Activated naive CD8-positive, alpha-beta T cell treated with anti-CD3 and anti-CD28 coated beads for 36 hours (primary cell): ENCODE results near the gene LTBP2. TPM values are rescaled to one million over a fixed set of nuclear protein-coding genes. Genes with fewer than 3 reads are reported as not detected.

Experiments
- DNase-seq: peaks from one replicate; pipeline ENCODE4 v3.0.0; 2021
- H3K27ac Mint-ChIP-seq: one replicate; pipeline ENCODE4 v1.8.0; 2022; ENCODE audit warnings: mild to moderate bottlenecking, moderate library complexity, mixed read lengths
- H3K27me3 Mint-ChIP-seq: one replicate; pipeline ENCODE4 v1.8.0; 2022; ENCODE audit warnings: mild to moderate bottlenecking, mixed read lengths
- H3K36me3 Mint-ChIP-seq: one replicate; pipeline ENCODE4 v1.8.0; 2021; ENCODE audit warnings: mild to moderate bottlenecking, mixed read lengths
- H3K4me1 Mint-ChIP-seq: one replicate; pipeline ENCODE4 v1.8.0; 2021; ENCODE audit warnings: mixed read lengths
- H3K4me3 Mint-ChIP-seq: one replicate; pipeline ENCODE4 v1.8.0; 2022; ENCODE audit warnings: mild to moderate bottlenecking, moderate library complexity, mixed read lengths
- H3K9me3 Mint-ChIP-seq: one replicate; pipeline ENCODE4 v1.8.0; 2022; ENCODE audit warnings: mixed read lengths
- total RNA-seq, 2 experiments: library from RNA; stranded (reverse); gene quantifications; one replicate each; pipeline ENCODE4 v1.2.3, GENCODE V29; 2021

Gene LTBP2
- total RNA-seq, 2 experiments from 2014 or later, result 0.06 to 0.10 TPM

- H3K4me1 Mint-ChIP-seq, result peaks cover 10% of the 10 kb centered on the region
- peaks cover 28% of the 10 kb centered on the region for H3K27me3 Mint-ChIP-seq
- no peaks in the 10 kb centered on the region for H3K9me3 Mint-ChIP-seq
- no peak for DNase-seq
- no peak overlapping the region for H3K4me3 Mint-ChIP-seq
- H3K36me3 Mint-ChIP-seq, result no peaks in the 10 kb centered on the region
- H3K27ac Mint-ChIP-seq, result no peak overlapping the region
Observed at GRCh38 chr14:74568380-74568649, 43.7 kb downstream of the LTBP2 start.

DNA sequence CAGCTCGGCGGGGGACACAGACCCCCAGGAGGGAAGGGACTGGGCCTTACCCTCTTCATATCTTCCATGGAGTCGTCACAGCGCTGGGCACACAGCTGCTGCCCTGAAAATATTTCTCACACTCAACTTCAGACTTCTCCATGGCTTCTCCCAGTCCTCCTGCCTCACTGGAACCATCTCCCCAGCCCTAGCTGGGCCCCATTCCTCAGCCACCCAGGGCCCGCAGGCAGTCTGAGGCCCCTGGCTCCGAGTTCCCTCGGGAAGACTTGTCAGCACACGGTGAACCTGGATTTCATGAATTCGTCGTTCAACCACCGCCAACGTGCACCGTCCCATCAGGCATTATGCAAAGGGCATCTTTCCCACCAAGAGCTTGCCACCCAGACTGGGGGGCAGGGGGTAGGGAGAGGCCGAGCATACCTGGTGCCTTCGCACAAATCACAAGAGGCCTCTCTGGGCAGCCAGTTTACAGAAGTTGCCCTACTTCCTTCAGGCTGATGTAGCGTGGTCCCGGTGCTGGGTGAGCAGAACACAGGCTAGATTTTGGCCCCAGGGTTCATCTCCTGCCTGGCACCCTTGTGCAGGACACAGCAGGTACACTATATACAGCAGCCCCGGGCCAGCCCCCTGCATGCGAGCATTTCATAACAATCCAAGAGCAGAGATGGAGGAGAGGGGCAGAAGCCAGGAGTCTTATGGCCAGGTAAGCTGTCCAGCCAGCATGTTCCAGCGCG is 44.2 kb downstream of the LTBP2 start:
- Mint-ChIP-seq H3K27ac (no peak overlapping the region), H3K9me3 (no peaks in the 10 kb centered on the region), H3K4me3 (no peak overlapping the region), H3K4me1 (peaks cover 10% of the 10 kb centered on the region), H3K27me3 (peaks cover 24% of the 10 kb centered on the region), H3K36me3 (no peaks in the 10 kb centered on the region)
- DNase-seq, result no peak

- no peak for DNase-seq
- no peak overlapping the region for H3K4me3 Mint-ChIP-seq
- peaks cover 19% of the 10 kb centered on the region for H3K27me3 Mint-ChIP-seq
- no peaks in the 10 kb centered on the region for H3K36me3 Mint-ChIP-seq
- peaks cover 4% of the 10 kb centered on the region for H3K4me1 Mint-ChIP-seq
- no peak overlapping the region for H3K27ac Mint-ChIP-seq
- H3K9me3 Mint-ChIP-seq, result no peaks in the 10 kb centered on the region
Observed at GRCh38 chr14:74567219-74567618, 44.8 kb downstream of the LTBP2 start.

DNA sequence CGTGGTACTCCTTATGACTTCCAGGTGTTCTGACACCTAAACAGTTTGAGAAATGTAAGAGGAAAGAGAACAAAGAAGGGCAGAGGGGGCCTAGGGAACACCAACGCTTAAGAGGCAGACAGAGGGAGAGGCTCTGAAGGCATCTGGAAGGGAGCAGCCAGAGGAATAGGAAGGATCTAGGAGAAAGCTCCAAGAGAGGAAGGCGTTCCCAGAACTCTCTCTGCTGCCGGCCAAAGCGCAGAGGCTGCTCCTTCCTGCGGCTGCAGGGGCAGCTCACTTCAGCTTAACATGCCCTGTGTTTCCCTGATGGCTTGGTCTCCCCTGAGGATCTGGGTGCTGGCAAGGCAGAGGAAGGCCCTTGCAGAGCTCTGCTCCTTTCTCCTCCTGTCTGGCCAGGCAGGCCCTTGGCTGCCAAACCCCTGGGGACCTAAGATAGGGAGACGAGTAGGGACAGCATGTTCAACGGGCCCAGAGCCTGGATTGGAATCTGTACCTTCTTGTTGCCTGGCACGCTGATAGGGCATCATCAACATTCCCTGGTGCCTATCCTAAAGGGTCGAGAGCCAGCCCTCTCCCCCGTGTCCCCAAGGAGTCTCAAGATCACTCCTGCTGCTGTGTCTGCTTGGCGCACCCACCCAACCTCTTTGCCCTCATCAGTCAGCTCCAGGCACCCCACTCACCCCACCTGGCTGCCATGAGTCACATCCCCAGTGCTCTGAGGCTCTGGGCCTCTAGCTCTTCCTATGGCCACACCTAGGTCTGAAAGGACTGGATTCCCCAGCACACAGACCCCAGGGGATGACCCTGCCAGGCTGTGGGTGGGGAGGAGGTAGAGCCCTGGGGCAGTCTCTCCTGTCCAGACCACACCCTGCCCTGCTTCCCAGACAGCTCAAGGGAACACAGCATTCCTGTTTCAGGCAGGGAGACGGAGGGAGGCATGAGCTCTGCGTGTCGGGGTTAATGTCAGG is 45.6 kb downstream of the LTBP2 start:
- Mint-ChIP-seq H3K4me1 (no peaks in the 10 kb centered on the region), H3K27me3 (peaks cover 12% of the 10 kb centered on the region), H3K36me3 (no peaks in the 10 kb centered on the region), H3K27ac (no peak overlapping the region), H3K9me3 (no peaks in the 10 kb centered on the region), H3K4me3 (no peak overlapping the region)
- DNase-seq, result no peak

DNA sequence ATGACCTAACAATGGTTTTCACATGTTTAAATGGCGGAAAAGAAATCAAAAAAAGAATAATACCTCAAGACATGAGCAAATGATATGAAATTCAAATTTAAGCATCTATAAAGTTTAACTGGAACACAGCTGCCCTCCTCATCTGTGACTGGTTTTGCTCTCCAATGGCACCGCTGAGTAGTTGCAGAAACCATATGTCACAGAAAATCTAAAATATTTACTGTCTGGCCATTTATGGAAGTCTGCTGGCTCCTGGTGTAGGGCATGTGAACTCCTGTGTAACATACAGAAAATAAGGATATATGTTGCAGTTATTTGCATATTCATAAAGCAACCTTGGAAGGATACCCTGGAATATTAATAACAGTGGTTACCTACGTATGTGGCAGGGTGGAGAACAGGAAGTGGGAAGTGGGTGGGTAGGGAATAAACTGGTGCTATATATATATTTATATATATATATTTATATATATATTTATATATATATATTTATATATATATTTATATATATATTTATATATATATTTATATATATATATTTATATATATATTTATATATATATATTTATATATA is 48.4 kb downstream of the LTBP2 start:
- H3K4me1 Mint-ChIP-seq, result no peaks in the 10 kb centered on the region
- no peak overlapping the region for H3K27ac Mint-ChIP-seq
- H3K36me3 Mint-ChIP-seq, result no peaks in the 10 kb centered on the region
- H3K9me3 Mint-ChIP-seq, result no peaks in the 10 kb centered on the region
- no peak for DNase-seq
- H3K27me3 Mint-ChIP-seq, result no peaks in the 10 kb centered on the region
- no peak overlapping the region for H3K4me3 Mint-ChIP-seq

- Mint-ChIP-seq H3K4me1 (no peaks in the 10 kb centered on the region), H3K4me3 (no peak overlapping the region), H3K27me3 (no peaks in the 10 kb centered on the region), H3K27ac (no peak overlapping the region), H3K36me3 (no peaks in the 10 kb centered on the region), H3K9me3 (no peaks in the 10 kb centered on the region)
- no peak for DNase-seq
Observed at GRCh38 chr14:74563233-74563585, 48.8 kb downstream of the LTBP2 start.

- Mint-ChIP-seq H3K4me1 (no peaks in the 10 kb centered on the region), H3K9me3 (no peaks in the 10 kb centered on the region), H3K27ac (no peak overlapping the region), H3K36me3 (no peaks in the 10 kb centered on the region), H3K4me3 (no peak overlapping the region), H3K27me3 (no peaks in the 10 kb centered on the region)
- DNase-seq, result no peak
Observed at GRCh38 chr14:74562515-74563232, 49.4 kb downstream of the LTBP2 start.

DNA sequence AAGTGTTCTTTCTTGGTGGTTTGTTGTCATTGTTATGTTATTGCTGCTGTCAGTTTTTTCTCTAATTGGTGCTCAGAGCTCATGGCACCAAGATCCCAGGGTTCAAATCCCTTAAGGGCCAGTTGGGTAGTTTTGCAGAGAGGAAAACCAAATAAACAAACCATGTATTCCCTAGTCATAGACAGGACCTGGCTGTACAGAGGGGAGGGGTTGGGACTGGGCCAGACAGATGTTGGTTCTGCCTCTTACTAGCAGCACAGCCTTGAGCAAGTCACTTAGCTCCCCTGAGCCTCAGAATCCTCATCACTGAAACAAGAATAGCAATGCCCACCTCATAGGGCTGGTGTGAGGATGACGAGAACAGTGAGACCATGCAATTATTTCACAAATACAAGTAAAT is 53.4 kb downstream of the LTBP2 start:
- no peaks in the 10 kb centered on the region for H3K9me3 Mint-ChIP-seq
- H3K27ac Mint-ChIP-seq, result no peak overlapping the region
- no peak overlapping the region for H3K4me3 Mint-ChIP-seq
- no peaks in the 10 kb centered on the region for H3K36me3 Mint-ChIP-seq
- no peaks in the 10 kb centered on the region for H3K27me3 Mint-ChIP-seq
- H3K4me1 Mint-ChIP-seq, result no peaks in the 10 kb centered on the region
- no peak for DNase-seq

- no peaks in the 10 kb centered on the region for H3K4me1 Mint-ChIP-seq
- no peaks in the 10 kb centered on the region for H3K36me3 Mint-ChIP-seq
- H3K27me3 Mint-ChIP-seq, result no peaks in the 10 kb centered on the region
- H3K4me3 Mint-ChIP-seq, result no peak overlapping the region
- DNase-seq, result no peak
- H3K9me3 Mint-ChIP-seq, result no peaks in the 10 kb centered on the region
- no peak overlapping the region for H3K27ac Mint-ChIP-seq
Observed at GRCh38 chr14:74557691-74558090, 54.3 kb downstream of the LTBP2 start.

DNA sequence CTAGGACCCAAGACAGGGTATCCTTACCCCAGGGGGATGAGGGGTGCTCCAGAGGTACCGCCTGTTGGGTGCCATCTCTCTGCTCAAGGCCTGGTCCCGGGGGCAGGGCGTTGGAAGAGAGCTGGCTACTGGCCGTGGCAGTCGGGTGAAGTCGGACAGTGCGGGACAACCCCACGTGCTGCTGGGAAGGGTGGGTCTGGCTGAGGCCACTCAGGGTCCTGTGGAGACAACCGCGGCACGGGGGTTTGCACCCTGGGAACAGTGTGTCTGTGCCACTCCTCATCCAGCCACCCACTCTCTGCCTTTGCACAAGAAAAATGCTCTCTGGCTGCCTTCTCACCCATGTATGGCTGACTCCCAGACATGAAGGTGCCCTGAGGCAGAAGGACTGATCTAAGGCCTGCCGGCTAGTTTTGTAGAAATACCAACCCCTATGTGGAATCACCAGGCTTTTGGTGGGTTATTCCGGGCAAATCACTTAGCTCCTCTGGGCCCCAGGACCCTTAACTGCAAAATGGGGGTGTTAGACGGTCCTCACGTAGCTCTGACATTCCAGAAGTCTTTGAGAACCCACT is 56.5 kb downstream of the LTBP2 start:
- H3K9me3 Mint-ChIP-seq, result no peaks in the 10 kb centered on the region
- H3K4me1 Mint-ChIP-seq, result no peaks in the 10 kb centered on the region

GRCh38 chr14:74554742-74555362 is 57.2 kb downstream of the LTBP2 start:
- Mint-ChIP-seq H3K27me3 (no peaks in the 10 kb centered on the region), H3K36me3 (no peaks in the 10 kb centered on the region), H3K9me3 (no peaks in the 10 kb centered on the region), H3K4me3 (no peak overlapping the region), H3K4me1 (no peaks in the 10 kb centered on the region), H3K27ac (no peak overlapping the region)
- DNase-seq, result no peak

More for the DNA sequence above, 56.5 kb downstream of the LTBP2 start:
- Mint-ChIP-seq H3K27me3 (no peaks in the 10 kb centered on the region), H3K36me3 (no peaks in the 10 kb centered on the region), H3K4me3 (no peak overlapping the region), H3K27ac (no peak overlapping the region)
- no peak for DNase-seq

GRCh38 chr14:74552623-74553022 is 59.4 kb downstream of the LTBP2 start:
- Mint-ChIP-seq H3K27ac (no peak overlapping the region), H3K36me3 (no peaks in the 10 kb centered on the region), H3K4me3 (no peak overlapping the region), H3K9me3 (no peaks in the 10 kb centered on the region), H3K27me3 (no peaks in the 10 kb centered on the region), H3K4me1 (no peaks in the 10 kb centered on the region)
- DNase-seq, result no peak

GRCh38 chr14:74551431-74552371 is 60.3 kb downstream of the LTBP2 start:
- no peaks in the 10 kb centered on the region for H3K9me3 Mint-ChIP-seq
- no peak overlapping the region for H3K4me3 Mint-ChIP-seq
- no peaks in the 10 kb centered on the region for H3K27me3 Mint-ChIP-seq
- no peak overlapping the region for H3K27ac Mint-ChIP-seq
- H3K4me1 Mint-ChIP-seq, result no peaks in the 10 kb centered on the region
- no peak for DNase-seq
- no peaks in the 10 kb centered on the region for H3K36me3 Mint-ChIP-seq

DNA sequence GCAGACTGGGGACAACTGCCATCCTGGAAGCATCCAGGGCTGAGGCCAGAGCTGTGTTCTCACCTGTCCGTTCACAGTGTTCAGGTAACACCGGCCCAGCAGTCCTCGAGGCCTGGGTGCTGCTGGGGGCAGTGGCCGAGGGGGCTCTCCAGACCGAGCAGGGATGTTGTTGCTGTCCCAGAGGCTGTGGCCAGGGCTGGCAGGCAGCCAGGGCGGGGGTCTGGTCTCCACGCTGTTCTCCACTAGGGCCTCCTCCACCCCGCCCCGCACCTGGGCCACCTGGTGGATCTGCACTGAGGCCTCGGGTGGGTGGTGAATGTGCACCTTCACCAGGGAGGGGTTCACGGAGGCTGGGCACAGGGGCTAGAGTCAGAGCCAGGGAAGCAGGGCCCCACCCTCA is 61.0 kb downstream of the LTBP2 start:
- no peaks in the 10 kb centered on the region for H3K27me3 Mint-ChIP-seq
- H3K27ac Mint-ChIP-seq, result no peak overlapping the region
- H3K36me3 Mint-ChIP-seq, result no peaks in the 10 kb centered on the region
- H3K9me3 Mint-ChIP-seq, result no peaks in the 10 kb centered on the region
- no peak for DNase-seq
- no peaks in the 10 kb centered on the region for H3K4me1 Mint-ChIP-seq
- no peak overlapping the region for H3K4me3 Mint-ChIP-seq
